ENCODE measurements around the gene UFD1.

Gene UFD1

GRCh38 chr22:19520007-19520406, 41.0 kb upstream of the UFD1 start:
- Mint-ChIP-seq H3K9me3 (no peaks in the 10 kb centered on the region), H3K4me1 (peaks cover 5% of the 10 kb centered on the region), H3K27ac (no peak overlapping the region), H3K4me3 (no peak overlapping the region), H3K27me3 (peaks cover 8% of the 10 kb centered on the region), H3K36me3 (no peaks in the 10 kb centered on the region)
- ATAC-seq (ENCODE audit: low read depth) (no peak), DNase-seq (ENCODE audit: low spot score in 2 of 2) (no peak)

GRCh38 chr22:19519041-19519926, 40.3 kb upstream of the UFD1 start:
- H3K27ac Mint-ChIP-seq = no peak overlapping the region
- no peaks in the 10 kb centered on the region for H3K4me1 Mint-ChIP-seq
- peaks cover 3% of the 10 kb centered on the region for H3K27me3 Mint-ChIP-seq

DNA sequence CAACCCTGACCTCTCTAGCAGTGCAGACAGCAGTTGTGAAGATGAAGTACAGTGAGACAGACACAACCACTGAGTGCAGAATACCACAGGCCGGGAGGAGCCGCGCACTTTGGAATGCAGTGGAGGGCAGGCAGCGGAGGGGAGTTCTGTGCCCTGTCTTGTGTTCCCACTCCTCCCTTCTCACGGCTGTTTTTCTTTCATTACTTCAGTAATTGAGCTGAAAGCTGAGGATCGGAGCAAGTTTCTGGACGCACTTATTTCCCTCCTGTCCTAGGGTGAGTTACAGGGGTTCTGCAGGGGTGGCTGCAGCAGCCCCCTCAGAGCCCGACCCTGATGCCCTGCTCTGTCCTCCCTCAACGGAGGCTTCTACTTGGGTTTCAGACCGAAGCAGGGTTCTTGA, 39.6 kb upstream of the UFD1 start:
- H3K9me3 Mint-ChIP-seq = peaks cover 3% of the 10 kb centered on the region
- H3K27me3 Mint-ChIP-seq = peaks cover 3% of the 10 kb centered on the region
- peaks cover 3% of the 10 kb centered on the region for H3K36me3 Mint-ChIP-seq
- no peaks in the 10 kb centered on the region for H3K4me1 Mint-ChIP-seq
- DNase-seq (ENCODE audit: low spot score in 2 of 2) (no peak), ATAC-seq (ENCODE audit: low read depth) (no peak)
- no peak overlapping the region for H3K4me3 Mint-ChIP-seq
- no peak overlapping the region for H3K27ac Mint-ChIP-seq

More at GRCh38 chr22:19519041-19519926, 40.3 kb upstream of the UFD1 start:
- Mint-ChIP-seq H3K9me3 (no peaks in the 10 kb centered on the region), H3K4me3 (no peak overlapping the region), H3K36me3 (no peaks in the 10 kb centered on the region)
- ATAC-seq (ENCODE audit: low read depth) = no peak
- no peak for DNase-seq (ENCODE audit: low spot score in 2 of 2)

GRCh38 chr22:19517919-19518611, 39.1 kb upstream of the UFD1 start:
- Mint-ChIP-seq H3K36me3 (peaks cover 3% of the 10 kb centered on the region), H3K4me3 (no peak overlapping the region), H3K27me3 (peaks cover 3% of the 10 kb centered on the region), H3K4me1 (no peaks in the 10 kb centered on the region), H3K9me3 (peaks cover 4% of the 10 kb centered on the region), H3K27ac (no peak overlapping the region)
- no peak for ATAC-seq (ENCODE audit: low read depth)
- no peak for DNase-seq (ENCODE audit: low spot score in 2 of 2)

DNA sequence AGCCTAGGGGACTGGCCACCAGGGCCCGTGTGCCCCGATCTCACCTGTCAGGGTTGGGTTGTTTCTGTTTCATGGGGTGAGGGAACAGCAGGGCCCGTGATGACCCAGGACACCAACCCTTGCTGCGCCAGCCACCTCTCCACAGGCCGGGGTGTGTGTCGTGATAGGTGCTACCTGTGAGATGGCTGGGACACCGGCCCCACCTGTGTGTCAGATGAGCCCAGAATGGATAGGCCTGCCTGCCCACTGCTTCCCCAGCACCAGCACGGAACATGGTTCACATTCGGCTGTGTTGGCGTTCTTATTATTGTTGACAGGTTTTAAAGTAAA, 38.1 kb upstream of the UFD1 start:
- no peak overlapping the region for H3K27ac Mint-ChIP-seq
- H3K36me3 Mint-ChIP-seq = peaks cover 3% of the 10 kb centered on the region
- ATAC-seq (ENCODE audit: low read depth) (no peak), DNase-seq (ENCODE audit: low spot score in 2 of 2) (no peak)
- H3K9me3 Mint-ChIP-seq = peaks cover 4% of the 10 kb centered on the region
- H3K27me3 Mint-ChIP-seq = no peaks in the 10 kb centered on the region
- no peaks in the 10 kb centered on the region for H3K4me1 Mint-ChIP-seq
- H3K4me3 Mint-ChIP-seq = no peak overlapping the region

GRCh38 chr22:19516378-19517170, 37.6 kb upstream of the UFD1 start:
- H3K4me1 Mint-ChIP-seq = no peaks in the 10 kb centered on the region
- H3K9me3 Mint-ChIP-seq = peaks cover 4% of the 10 kb centered on the region
- H3K27me3 Mint-ChIP-seq = no peaks in the 10 kb centered on the region
- H3K27ac Mint-ChIP-seq = no peak overlapping the region
- H3K4me3 Mint-ChIP-seq = no peak overlapping the region
- peaks cover 3% of the 10 kb centered on the region for H3K36me3 Mint-ChIP-seq
- no peak for DNase-seq (ENCODE audit: low spot score in 2 of 2)
- no peak for ATAC-seq (ENCODE audit: low read depth)

DNA sequence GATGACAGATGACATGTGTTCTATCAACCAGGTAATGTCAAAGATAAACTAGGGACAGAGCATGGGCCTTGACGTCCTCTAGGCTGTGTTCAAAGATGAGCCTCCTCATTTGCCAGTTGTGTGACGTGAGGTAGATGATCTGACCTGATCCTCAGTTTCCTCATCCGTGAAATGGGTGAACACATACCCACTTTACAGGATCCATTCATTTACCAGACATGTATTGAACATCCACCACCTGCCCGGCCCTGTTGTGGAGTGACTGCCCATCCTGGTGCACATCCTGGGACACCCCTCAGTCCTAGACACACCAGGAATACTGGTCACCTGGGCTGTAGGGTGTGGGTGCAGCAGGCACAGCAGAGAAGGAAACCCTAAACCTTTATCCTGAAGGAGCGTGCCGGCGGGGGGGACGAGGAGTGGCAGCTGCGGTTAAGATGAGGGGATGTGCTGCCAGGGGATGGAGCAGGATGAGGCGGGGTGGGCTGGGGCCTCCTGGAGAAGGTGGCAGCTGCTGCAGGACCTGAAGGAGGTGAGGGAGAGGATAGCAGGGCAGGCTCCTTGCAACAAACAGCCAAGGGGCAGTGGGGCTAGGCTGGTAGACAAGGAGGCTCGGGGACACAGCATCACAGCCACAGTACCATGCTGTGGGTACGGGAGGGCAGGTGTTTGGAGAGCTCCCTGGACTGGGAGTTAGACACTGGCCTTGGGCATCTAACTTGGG, 36.8 kb upstream of the UFD1 start:
- H3K4me3 Mint-ChIP-seq = no peak overlapping the region
- ATAC-seq (ENCODE audit: low read depth) = no peak
- peaks cover 3% of the 10 kb centered on the region for H3K36me3 Mint-ChIP-seq
- no peak for DNase-seq (ENCODE audit: low spot score in 2 of 2)
- H3K9me3 Mint-ChIP-seq = peaks cover 4% of the 10 kb centered on the region
- H3K4me1 Mint-ChIP-seq = no peaks in the 10 kb centered on the region
- no peaks in the 10 kb centered on the region for H3K27me3 Mint-ChIP-seq
- no peak overlapping the region for H3K27ac Mint-ChIP-seq

DNA sequence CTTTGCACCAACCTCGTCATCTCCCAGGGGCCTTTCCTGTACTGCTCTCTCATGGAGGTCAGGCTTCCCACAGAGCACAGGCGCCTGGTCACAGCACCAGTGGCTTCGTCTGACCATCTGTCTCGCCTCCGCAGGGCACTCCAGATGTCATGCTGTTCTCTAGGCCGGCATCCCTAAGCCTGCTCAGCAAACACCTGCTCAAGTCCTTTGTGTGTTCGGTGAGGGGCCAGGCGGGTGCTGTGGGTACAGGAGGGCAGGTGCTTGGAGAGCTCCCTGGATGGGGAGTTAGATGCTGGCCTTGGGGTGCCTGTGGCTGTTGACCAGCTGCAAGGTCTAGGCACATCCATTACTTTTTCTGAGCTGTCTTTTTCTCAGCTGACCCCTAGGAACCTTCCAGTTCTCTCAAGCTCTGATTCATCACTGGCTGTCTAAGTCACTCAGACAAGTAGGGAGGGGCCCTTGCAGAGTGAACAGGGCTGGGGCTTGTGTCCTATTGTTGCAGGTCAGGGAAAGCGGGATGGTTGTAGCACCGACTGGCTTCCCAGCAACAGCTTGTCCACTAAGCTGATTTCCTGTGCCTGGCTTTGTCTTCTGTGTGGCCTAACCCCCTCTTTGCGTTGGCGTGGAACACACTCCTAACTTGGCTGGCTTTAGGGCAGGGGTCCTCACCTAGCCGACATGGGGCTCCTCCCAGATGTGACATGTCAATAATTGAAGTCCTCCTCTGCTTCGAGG, 36.0 kb upstream of the UFD1 start:
- no peak overlapping the region for H3K4me3 Mint-ChIP-seq
- H3K36me3 Mint-ChIP-seq = peaks cover 3% of the 10 kb centered on the region
- no peaks in the 10 kb centered on the region for H3K4me1 Mint-ChIP-seq
- no peaks in the 10 kb centered on the region for H3K27me3 Mint-ChIP-seq
- DNase-seq (ENCODE audit: low spot score in 2 of 2) (no peak), ATAC-seq (ENCODE audit: low read depth) (no peak)
- H3K27ac Mint-ChIP-seq = no peak overlapping the region
- H3K9me3 Mint-ChIP-seq = peaks cover 4% of the 10 kb centered on the region

DNA sequence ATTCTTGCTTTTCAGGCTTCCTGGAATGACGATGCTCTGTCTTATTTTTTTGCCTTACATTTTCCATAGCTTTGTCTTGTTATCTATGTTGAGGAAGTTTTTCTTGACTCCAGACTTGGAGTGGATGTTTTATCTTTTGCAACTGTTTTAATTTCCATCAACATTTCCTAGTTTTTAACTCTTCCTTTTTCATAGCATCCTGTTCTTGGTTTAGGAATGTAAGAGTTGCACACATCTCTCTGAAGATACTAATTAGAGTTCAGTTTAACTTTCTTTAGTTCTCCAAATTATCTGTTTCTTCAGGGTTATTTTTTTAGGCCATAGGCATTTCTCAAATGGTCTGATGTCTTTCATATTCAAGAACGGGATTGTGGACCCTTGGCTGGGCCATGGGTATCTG, 34.8 kb upstream of the UFD1 start:
- Mint-ChIP-seq H3K27me3 (no peaks in the 10 kb centered on the region), H3K9me3 (peaks cover 4% of the 10 kb centered on the region), H3K4me3 (no peak overlapping the region), H3K27ac (no peak overlapping the region), H3K36me3 (peaks cover 3% of the 10 kb centered on the region), H3K4me1 (no peaks in the 10 kb centered on the region)
- ATAC-seq (ENCODE audit: low read depth) (no peak), DNase-seq (ENCODE audit: low spot score in 2 of 2) (no peak)

- no peak overlapping the region for H3K27ac Mint-ChIP-seq
- ATAC-seq (ENCODE audit: low read depth) (no peak), DNase-seq (ENCODE audit: low spot score in 2 of 2) (no peak)
These were observed 31.9 kb upstream of the UFD1 start for GRCh38 chr22:19510919-19511341.

GRCh38 chr22:19509923-19510322, 30.9 kb upstream of the UFD1 start:
- H3K27ac Mint-ChIP-seq = no peak overlapping the region
- peaks cover 3% of the 10 kb centered on the region for H3K36me3 Mint-ChIP-seq
- no peak for ATAC-seq (ENCODE audit: low read depth)
- H3K4me1 Mint-ChIP-seq = peaks cover 3% of the 10 kb centered on the region
- no peak for DNase-seq (ENCODE audit: low spot score in 2 of 2)
- peaks cover 4% of the 10 kb centered on the region for H3K9me3 Mint-ChIP-seq
- no peak overlapping the region for H3K4me3 Mint-ChIP-seq
- no peaks in the 10 kb centered on the region for H3K27me3 Mint-ChIP-seq

More at GRCh38 chr22:19510919-19511341, 31.9 kb upstream of the UFD1 start:
- Mint-ChIP-seq H3K36me3 (peaks cover 3% of the 10 kb centered on the region), H3K4me1 (no peaks in the 10 kb centered on the region), H3K9me3 (peaks cover 4% of the 10 kb centered on the region), H3K4me3 (no peak overlapping the region), H3K27me3 (no peaks in the 10 kb centered on the region)

DNA sequence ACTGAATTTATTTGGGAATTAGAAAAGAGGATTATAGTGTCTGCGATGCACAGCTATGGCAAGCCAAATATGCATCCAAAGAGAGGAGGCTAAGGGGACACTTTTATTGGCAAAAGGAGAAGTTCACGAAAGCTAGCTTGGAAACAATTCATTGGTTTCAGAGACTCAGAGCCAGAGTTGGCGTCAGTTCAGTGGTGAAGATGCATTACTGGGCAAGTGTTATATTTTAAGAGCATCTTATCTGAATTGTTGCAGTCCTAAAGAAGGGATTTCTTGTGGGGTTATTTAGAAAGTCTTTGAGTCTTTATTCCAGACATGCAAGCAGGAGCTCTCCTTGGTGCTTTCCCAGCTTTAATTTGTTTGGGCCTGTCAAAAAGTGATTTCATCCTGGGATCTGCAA, 30.2 kb upstream of the UFD1 start:
- H3K27me3 Mint-ChIP-seq = no peaks in the 10 kb centered on the region
- peaks cover 3% of the 10 kb centered on the region for H3K4me1 Mint-ChIP-seq
- H3K27ac Mint-ChIP-seq = no peak overlapping the region
- no peak overlapping the region for H3K4me3 Mint-ChIP-seq
- DNase-seq (ENCODE audit: low spot score in 2 of 2) (no peak), ATAC-seq (ENCODE audit: low read depth) (no peak)
- H3K9me3 Mint-ChIP-seq = peaks cover 4% of the 10 kb centered on the region
- H3K36me3 Mint-ChIP-seq = peaks cover 3% of the 10 kb centered on the region

All from memory B cell (primary cell).